ENCODE measurements around the gene CCDC172. TPM values are rescaled to one million over a fixed set of nuclear protein-coding genes. Genes with fewer than 3 reads are reported as not detected.
A peak's percentile ranks its signal among the peaks of the same experiment; 100 is the strongest.
"Not testable (repeated sequence)": the region's sequence is repeated elsewhere in the genome, so short reads cannot be mapped to it uniquely, and the experiment has no call there.

CCDC172 gene
- total RNA-seq, 1 experiment from 2014 or later = not detected

DNA sequence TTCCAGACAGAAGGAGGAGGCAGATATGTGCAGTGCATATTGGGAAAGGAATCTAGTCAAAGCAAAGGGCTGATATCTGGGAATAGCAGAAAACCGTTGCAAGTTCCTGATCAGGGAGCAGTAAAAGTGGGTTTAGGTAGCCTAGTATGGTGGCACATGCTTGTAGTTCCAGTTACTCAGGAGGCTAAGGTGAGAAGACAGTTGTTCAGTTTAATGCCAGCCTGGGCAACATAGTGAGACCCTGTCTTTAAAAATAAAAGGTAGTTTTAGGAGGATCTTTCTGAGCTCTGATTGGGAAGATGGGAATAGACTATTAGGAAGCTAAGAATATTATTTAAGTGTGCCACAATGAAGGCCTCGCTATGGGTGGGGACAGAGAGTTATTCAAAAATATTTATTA lies 1.7 kb downstream of the CCDC172 start:
- no peak for DNase-seq (ENCODE audit: low spot score)
- in situ Hi-C loops (cut with HindIII; ENCODE audit: low sequenced_read_pairs) = no loop called here

DNA sequence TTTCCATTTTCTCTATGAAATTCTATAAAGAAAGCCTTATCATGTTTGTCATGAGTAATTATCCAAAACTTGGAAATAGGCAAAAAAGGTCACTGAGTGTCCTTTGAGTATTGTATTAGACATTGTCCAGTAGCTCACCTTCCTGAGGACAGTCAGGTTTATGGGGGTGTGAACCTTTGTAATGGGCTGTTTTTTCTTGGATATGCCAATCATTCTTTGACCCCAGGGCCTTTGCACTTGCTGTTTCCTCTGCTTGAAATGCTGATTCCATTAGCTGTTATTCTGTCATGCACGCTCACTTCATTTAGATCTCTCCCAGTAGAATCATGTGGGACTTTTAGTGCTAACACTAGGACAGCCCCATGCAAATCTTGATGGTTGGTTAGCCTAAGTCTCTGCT lies 4.9 kb downstream of the CCDC172 start:
- in situ Hi-C loops (cut with HindIII; ENCODE audit: low sequenced_read_pairs) = no loop called here
- no peak for DNase-seq (ENCODE audit: low spot score)

GRCh38 chr10:116331815-116332214 lies 7.6 kb downstream of the CCDC172 start:
- in situ Hi-C loops (cut with HindIII; ENCODE audit: low sequenced_read_pairs) = no loop called here
- no peak for DNase-seq (ENCODE audit: low spot score)

DNA sequence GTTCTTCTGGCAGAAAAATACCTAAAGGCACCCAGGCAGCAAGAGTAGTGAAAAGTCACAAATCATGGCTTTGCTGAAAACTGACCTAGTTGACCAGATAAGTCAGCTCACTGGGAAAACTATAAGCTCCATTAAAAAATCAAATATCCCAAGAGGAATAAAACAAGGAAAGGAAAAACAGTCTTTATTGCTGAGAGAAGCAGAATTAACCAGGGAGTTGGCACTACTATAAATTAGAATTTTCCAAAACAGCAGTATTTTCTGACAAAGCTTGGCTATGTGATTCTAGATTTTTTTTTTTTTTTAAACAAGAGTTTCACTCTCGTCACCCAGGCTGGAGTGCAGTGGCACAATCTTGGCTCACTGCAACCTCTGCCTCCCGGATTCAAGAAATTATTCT lies 12.6 kb downstream of the CCDC172 start:
- in situ Hi-C loops (cut with HindIII; ENCODE audit: low sequenced_read_pairs) = no loop called here
- no peak for DNase-seq (ENCODE audit: low spot score)

GRCh38 chr10:116352125-116352524 lies 27.9 kb downstream of the CCDC172 start:
- in situ Hi-C loops (cut with HindIII; ENCODE audit: low sequenced_read_pairs) = no loop called here
- no peak for DNase-seq (ENCODE audit: low spot score)

- in situ Hi-C loops (cut with HindIII; ENCODE audit: low sequenced_read_pairs) = no loop called here
- DNase-seq (ENCODE audit: low spot score) = no peak
Measured at GRCh38 chr10:116353817-116354216, 29.6 kb downstream of the CCDC172 start.

- in situ Hi-C loops (cut with HindIII; ENCODE audit: low sequenced_read_pairs) = no loop called here
- no peak for DNase-seq (ENCODE audit: low spot score)
Measured at GRCh38 chr10:116355341-116355740, 31.1 kb downstream of the CCDC172 start.

DNA sequence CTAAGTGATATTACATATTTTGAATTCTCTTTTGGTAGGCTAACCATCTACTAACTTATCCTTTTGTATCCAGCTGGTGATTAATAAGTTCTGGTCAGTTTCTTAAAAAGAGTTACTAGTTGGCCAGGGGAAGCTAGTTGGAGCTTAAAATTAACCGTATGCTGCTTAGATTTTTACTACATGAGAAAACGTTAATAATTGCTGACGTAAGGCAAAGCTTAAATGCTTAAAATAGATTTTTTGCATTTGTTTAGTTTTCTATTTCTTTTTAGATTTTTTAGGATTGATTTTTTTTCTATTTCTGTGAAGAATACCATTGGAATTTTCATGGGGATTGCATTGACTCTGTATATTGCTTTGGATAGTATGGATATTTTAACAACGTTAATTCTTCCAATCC lies 32.6 kb downstream of the CCDC172 start:
- in situ Hi-C loops (cut with HindIII; ENCODE audit: low sequenced_read_pairs) = no loop called here
- DNase-seq (ENCODE audit: low spot score) = no peak

- in situ Hi-C loops (cut with HindIII; ENCODE audit: low sequenced_read_pairs) = no loop called here
- DNase-seq (ENCODE audit: low spot score) = no peak
Measured at GRCh38 chr10:116364868-116365267, 40.6 kb downstream of the CCDC172 start.

GRCh38 chr10:116371737-116372136 lies 47.5 kb downstream of the CCDC172 start:
- DNase-seq (ENCODE audit: low spot score) = no peak

GRCh38 chr10:116382290-116382689 lies 58.0 kb downstream of the CCDC172 start:
- DNase-seq (ENCODE audit: low spot score) = no peak
- in situ Hi-C loops (cut with HindIII; ENCODE audit: low sequenced_read_pairs) = no loop called here

More at GRCh38 chr10:116371737-116372136, 47.5 kb downstream of the CCDC172 start:
- in situ Hi-C loops (cut with HindIII; ENCODE audit: low sequenced_read_pairs) = no loop called here

- DNase-seq (ENCODE audit: low spot score) = no peak
- in situ Hi-C loops (cut with HindIII; ENCODE audit: low sequenced_read_pairs) = no loop called here
Measured at GRCh38 chr10:116385311-116385710, 61.1 kb downstream of the CCDC172 start.

- peak; percentile 53 for DNase-seq (ENCODE audit: low spot score)
Measured at GRCh38 chr10:116385994-116386809, 62.0 kb downstream of the CCDC172 start.

DNA sequence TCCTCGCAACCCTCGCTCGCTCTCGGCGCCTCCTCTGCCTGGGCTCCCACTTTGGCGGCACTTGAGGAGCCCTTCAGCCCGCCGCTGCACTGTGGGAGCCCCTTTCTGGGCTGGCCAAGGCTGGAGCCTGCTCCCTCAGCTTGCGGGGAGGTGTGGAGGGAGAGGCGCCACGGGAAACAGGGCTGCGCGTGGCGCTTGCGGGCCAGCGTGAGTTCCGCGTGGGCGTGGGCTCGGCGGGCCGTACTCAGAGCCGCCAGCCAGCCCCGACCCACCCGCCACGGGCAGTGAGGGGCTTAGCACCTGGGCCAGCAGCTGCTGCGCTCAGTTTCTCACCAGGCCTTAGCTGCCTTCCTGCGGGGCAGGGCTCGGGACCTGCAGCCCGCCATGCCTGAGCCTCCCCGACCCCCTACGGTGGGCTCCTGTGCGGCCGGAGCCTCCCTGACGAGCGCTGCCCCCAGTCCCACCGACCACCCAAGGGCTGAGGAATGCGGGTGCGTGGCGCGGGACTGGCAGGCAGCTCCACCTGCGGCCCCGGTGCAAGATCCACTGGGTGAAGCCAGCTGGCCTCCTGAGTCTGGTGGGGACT lies 69.1 kb downstream of the CCDC172 start:
- DNase-seq (ENCODE audit: low spot score); in situ Hi-C loops (cut with HindIII; ENCODE audit: low sequenced_read_pairs): not testable (repeated sequence)

More at GRCh38 chr10:116385994-116386809, 62.0 kb downstream of the CCDC172 start:
- in situ Hi-C loops (cut with HindIII; ENCODE audit: low sequenced_read_pairs) = no loop called here

DNA sequence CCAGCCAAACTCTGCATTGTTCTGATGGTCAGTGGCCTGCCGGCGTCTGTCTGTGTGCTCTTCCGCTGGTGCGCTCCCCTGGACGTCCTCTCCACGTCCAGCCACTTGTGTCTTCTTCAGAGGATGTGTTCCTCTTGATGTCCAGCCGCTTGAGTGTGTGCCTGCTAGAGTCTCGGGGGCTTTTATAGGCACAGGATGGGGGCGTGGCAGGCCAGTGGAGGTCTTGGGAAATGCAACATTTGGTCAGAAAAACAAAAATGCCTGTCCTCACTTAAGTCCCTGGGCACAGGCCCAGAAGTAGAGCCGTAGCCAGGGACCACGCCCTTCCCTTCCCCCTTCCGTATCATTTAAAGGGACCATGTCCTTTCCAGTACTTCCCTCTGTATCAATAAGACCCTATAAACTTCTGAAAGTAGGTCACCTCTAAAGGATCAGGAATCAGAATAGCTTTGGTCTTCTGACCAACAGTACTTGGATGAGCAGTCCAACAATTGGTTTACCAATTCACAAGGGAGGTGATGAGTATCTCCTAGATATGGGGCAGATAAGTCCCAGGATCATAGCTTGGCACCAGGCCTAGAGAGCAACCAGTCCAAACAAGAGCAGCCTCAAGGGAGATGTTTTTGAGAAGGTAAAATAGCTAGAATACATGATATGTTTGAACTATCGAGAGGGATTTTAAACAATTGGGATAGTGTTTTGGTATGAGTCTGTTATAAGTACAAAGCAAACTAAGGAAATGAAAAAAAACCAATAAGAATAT lies 71.2 kb downstream of the CCDC172 start:
- in situ Hi-C loops (cut with HindIII; ENCODE audit: low sequenced_read_pairs) = no loop called here

DNA sequence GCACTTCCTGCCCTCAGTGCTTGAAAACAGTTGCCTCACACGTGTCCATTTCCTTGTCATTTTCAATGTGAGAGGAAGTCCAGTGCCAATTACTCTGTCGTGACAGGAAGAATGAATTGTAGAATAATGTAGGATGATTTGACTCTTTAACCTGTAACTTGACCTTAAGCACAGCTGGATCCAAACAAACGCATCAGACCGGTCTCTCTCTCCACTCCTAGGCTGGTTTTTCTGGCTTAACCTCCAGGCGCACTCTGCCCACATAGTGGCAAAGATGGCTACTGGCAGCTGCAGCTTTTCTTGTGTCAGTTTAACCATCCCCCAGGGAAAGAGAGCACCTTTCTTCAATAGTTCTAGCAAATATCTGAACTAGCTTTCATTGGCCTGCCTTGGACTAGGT lies 74.0 kb downstream of the CCDC172 start:
- DNase-seq (ENCODE audit: low spot score) = no peak

More for the DNA sequence above, 71.2 kb downstream of the CCDC172 start:
- no peak for DNase-seq (ENCODE audit: low spot score)

DNA sequence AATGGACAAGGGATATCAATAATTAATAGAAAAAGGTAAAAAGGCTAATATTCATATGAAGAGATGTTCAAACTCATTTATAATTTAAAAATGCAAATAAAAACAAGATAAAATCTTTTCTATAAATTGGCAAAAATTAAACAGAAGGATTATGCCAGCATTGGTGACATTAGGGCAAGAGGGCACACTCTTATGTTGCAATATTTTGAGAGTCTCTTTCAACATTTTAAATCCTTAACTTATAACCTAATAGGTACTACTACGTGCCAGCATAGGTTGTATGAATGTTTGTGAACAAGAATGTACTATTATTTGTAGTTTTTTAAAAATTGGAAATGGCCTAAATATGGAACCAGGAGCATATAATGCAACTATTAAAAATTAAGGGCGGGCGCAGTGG lies 78.6 kb downstream of the CCDC172 start:
- in situ Hi-C loops (cut with HindIII; ENCODE audit: low sequenced_read_pairs) = no loop called here
- DNase-seq (ENCODE audit: low spot score) = no peak

More for the DNA sequence above, 74.0 kb downstream of the CCDC172 start:
- in situ Hi-C loops (cut with HindIII; ENCODE audit: low sequenced_read_pairs) = no loop called here

- DNase-seq (ENCODE audit: low spot score) = no peak
- in situ Hi-C loops (cut with HindIII; ENCODE audit: low sequenced_read_pairs) = no loop called here
Measured at GRCh38 chr10:116403740-116404250, 79.5 kb downstream of the CCDC172 start.

- in situ Hi-C loops (cut with HindIII; ENCODE audit: low sequenced_read_pairs) = no loop called here
- DNase-seq (ENCODE audit: low spot score) = no peak
Measured at GRCh38 chr10:116408719-116409118, 84.5 kb downstream of the CCDC172 start.

DNA sequence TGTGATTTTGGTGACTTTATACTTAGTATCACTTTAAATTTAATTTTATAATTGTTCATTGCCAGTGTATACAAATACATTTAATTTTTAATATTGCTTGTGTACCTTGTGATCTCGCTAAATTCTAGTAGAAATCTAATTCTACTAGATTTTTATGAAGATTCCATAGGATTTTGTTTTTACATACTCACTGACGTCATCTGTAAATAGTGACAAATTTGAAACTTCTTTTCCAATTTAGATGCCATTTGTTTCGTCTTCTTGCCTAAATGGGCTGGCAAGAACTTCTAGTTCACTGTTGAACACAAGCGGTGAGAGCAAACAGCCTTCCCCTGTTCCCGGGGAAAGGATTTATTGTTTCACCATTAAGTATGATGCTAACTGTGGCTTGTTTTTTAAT lies 86.1 kb downstream of the CCDC172 start:
- in situ Hi-C loops (cut with HindIII; ENCODE audit: low sequenced_read_pairs) = no loop called here
- DNase-seq (ENCODE audit: low spot score) = no peak

Data from G401 (cell line).